Measurements from ENCODE around the gene ANP32A. TPM values are rescaled to one million over a fixed set of nuclear protein-coding genes. Genes with fewer than 3 reads are reported as not detected.
"Not testable (repeated sequence)": the region's sequence is repeated elsewhere in the genome, so short reads cannot be mapped to it uniquely, and the experiment has no call there.

Gene ANP32A
- total and polyA plus RNA-seq, 2 experiments from 2014 or later: 140 to 278 TPM

DNA sequence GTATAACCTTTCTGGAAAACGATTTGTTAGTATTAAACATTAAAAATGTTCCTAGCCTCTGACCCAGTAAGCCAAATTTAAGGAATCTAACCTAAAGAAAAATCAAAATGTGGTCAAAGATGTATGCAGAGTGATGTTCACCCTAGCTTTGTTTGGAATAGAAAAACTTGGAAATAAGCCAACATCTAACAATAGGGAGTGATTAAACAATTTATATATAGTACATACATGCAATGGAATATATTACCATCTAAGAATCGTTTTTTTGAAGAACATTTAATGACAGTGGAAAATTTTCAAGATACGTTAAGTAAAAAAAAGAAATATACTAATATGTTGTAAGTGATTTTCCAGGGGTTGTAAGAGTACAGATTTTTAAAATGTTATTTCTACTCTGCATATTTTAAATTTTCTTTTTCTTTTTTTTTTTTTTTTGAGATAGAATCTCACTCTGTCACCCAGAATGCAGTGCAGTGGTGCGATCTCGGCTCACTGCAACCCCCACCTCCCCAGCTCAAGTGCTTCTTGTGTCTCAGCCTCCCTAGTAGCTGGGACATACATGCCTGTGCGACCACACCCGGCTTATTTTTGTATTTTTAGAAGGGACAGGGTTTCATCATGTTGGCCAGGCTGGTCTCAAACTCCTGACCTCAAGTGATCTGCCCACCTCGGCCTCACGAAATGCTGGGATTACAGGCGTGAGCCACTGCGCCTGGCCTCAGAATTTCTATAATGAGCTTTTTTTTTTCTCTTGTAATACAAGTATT is 54.9 kb downstream of the ANP32A start:
- TF ChIP-seq, protein P1, sequence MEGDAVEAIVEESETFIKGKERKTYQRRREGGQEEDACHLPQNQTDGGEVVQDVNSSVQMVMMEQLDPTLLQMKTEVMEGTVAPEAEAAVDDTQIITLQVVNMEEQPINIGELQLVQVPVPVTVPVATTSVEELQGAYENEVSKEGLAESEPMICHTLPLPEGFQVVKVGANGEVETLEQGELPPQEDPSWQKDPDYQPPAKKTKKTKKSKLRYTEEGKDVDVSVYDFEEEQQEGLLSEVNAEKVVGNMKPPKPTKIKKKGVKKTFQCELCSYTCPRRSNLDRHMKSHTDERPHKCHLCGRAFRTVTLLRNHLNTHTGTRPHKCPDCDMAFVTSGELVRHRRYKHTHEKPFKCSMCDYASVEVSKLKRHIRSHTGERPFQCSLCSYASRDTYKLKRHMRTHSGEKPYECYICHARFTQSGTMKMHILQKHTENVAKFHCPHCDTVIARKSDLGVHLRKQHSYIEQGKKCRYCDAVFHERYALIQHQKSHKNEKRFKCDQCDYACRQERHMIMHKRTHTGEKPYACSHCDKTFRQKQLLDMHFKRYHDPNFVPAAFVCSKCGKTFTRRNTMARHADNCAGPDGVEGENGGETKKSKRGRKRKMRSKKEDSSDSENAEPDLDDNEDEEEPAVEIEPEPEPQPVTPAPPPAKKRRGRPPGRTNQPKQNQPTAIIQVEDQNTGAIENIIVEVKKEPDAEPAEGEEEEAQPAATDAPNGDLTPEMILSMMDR (IDR thresholded peaks at IDR 0.05; ENCODE audit: low read depth, low read length): no peak
- Histone ChIP-seq H3K4me1 (ENCODE audit: low read depth) (no peaks in the 10 kb centered on the region), H3K9me3 (ENCODE audit: low read depth) (no peaks in the 10 kb centered on the region), H3K27ac (no peak overlapping the region), H3K4me3 (no peak overlapping the region), H3K27me3 (no peaks in the 10 kb centered on the region), H3K36me3 (no peaks in the 10 kb centered on the region)
- DNase-seq (ENCODE audit: low read depth in 1 of 2, low spot score in 1 of 2): no peak

DNA sequence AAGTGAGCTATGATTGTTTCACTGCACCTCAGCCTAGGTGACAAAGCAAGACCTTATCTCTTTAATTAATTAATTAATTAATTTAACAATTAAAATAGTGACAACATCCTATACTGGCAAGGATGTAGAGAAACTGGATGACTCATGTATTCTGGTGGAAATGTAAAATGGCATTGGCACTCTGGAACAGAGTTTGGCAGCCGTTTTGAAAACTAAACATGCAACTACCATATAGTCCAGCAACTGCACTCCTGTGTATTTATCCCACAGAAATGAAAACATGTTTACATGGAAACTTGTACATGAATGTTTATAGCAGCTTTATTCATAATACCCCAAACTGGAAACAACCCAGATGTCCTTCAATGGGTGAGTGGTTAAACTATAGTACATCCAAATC is 56.6 kb downstream of the ANP32A start:
- Histone ChIP-seq H3K27ac (no peak overlapping the region), H3K9me3 (ENCODE audit: low read depth) (no peaks in the 10 kb centered on the region), H3K4me1 (ENCODE audit: low read depth) (no peaks in the 10 kb centered on the region), H3K36me3 (no peaks in the 10 kb centered on the region), H3K27me3 (no peaks in the 10 kb centered on the region), H3K4me3 (no peak overlapping the region)
- no peak for DNase-seq (ENCODE audit: low read depth in 1 of 2, low spot score in 1 of 2)
- TF ChIP-seq, protein P1 (IDR thresholded peaks at IDR 0.05; ENCODE audit: low read depth, low read length): no peak

DNA sequence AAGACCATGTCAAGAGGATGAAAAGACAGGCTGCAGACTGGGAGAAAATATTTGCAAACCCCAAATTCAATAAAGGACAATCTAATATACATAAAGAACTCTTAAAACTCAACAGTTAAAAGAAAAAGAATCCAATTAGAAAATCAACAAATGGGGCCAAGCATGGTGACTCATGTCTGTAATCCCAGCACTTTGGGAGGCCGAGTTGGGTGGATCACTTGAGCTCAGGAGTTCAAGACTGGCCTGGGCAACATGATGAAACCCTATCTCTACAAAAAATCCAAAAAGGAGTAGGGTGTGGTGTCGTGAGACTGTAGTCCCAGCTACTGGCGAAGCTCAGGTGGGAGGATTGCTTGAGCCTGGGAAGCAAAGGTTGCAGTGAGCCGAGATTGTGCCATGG is 57.6 kb downstream of the ANP32A start:
- DNase-seq (ENCODE audit: low read depth in 1 of 2, low spot score in 1 of 2): no peak
- TF ChIP-seq, protein P1 (IDR thresholded peaks at IDR 0.05; ENCODE audit: low read depth, low read length): no peak
- Histone ChIP-seq H3K36me3 (no peaks in the 10 kb centered on the region), H3K4me1 (ENCODE audit: low read depth) (no peaks in the 10 kb centered on the region), H3K9me3 (ENCODE audit: low read depth) (no peaks in the 10 kb centered on the region), H3K27ac (no peak overlapping the region), H3K27me3 (no peaks in the 10 kb centered on the region), H3K4me3 (no peak overlapping the region)

DNA sequence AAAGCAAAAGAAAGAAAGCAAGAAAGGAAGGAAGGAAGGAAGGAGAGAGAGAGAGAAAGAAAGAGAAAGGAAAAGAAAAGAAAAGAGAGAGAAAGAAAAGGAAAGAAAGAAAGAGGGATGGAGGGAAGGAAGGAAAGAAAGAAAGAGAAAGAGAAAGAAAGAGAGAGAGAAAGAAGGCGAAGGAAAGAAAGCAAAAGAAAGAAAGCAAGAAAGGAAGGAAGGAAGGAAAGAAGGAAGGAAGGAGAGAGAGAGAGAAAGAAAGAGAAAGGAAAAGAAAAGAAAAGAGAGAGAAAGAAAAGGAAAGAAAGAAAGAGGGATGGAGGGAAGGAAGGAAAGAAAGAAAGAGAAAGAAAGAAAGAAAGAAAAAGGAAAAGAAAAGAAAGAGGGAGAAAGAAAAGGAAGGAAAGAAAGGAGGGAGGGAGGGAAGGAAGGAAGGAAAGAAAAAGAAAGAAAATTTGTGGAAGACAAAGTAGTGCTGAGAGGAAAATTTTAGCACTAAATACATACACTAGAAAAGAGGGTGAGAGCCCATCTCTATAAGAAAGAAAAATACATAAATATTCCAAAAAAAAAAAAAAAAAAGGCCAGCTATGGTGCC is 60.6 kb downstream of the ANP32A start:
- H3K36me3 ChIP-seq; H3K4me3 ChIP-seq; H3K4me1 ChIP-seq (ENCODE audit: low read depth); H3K27ac ChIP-seq; DNase-seq (ENCODE audit: low read depth in 1 of 2, low spot score in 1 of 2); H3K27me3 ChIP-seq; H3K9me3 ChIP-seq (ENCODE audit: low read depth): not testable (repeated sequence)

DNA sequence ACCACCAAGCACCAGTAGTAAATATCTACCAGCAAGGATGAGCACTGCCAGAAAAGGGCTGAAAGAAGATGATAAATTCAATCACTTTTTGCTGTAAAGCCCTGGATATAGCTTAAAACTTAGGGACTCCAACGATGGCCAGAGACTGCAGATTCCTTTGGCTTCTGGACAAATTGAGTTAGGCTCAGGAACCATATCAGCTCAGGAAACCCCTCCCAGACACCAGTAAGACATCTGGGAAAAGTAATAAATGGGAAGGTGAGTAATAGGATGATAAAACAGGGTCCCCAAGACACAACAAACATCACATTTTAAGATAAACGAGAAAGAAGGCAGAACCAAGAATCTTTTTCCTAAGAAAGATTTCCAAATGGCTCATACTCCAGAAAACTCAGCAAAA is 65.0 kb downstream of the ANP32A start:
- H3K27ac ChIP-seq: no peak overlapping the region
- no peak for DNase-seq (ENCODE audit: low read depth in 1 of 2, low spot score in 1 of 2)
- H3K9me3 ChIP-seq (ENCODE audit: low read depth): no peaks in the 10 kb centered on the region
- TF ChIP-seq, protein P1 (IDR thresholded peaks at IDR 0.05; ENCODE audit: low read depth, low read length): no peak
- no peaks in the 10 kb centered on the region for H3K4me1 ChIP-seq (ENCODE audit: low read depth)
- no peaks in the 10 kb centered on the region for H3K36me3 ChIP-seq
- no peaks in the 10 kb centered on the region for H3K27me3 ChIP-seq
- H3K4me3 ChIP-seq: no peak overlapping the region

DNA sequence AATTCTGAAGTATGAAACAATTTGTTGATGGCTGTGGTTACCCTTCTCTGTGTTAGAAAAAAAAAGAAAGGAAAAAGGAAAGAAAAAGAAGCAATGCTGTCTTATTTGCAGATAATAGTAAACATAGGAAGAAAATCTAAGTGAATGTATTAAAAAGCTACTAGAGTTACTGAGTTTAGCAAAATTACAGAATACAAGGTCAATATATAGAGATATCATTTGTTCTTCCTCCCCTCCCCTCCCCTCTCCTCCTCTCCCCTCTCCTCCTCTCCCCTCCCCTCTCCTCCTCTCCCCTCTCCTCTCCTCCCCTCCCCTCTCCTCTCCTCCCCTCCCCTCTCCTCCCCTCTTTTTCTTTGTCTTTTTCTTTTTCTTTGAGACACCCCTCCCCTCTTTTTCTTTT is 69.1 kb downstream of the ANP32A start:
- H3K9me3 ChIP-seq (ENCODE audit: low read depth): no peaks in the 10 kb centered on the region
- no peak overlapping the region for H3K27ac ChIP-seq
- H3K4me3 ChIP-seq: no peak overlapping the region
- TF ChIP-seq, protein P1 (IDR thresholded peaks at IDR 0.05; ENCODE audit: low read depth, low read length): no peak
- H3K36me3 ChIP-seq: no peaks in the 10 kb centered on the region
- no peaks in the 10 kb centered on the region for H3K4me1 ChIP-seq (ENCODE audit: low read depth)
- no peaks in the 10 kb centered on the region for H3K27me3 ChIP-seq
- DNase-seq (ENCODE audit: low read depth in 1 of 2, low spot score in 1 of 2): no peak
